Measurements from ENCODE around the gene ANTXR1. TPM values are rescaled to one million over a fixed set of nuclear protein-coding genes. Genes with fewer than 3 reads are reported as not detected.

Gene ANTXR1
- total RNA-seq, 1 experiment from 2014 or later = 37.3 TPM

DNA sequence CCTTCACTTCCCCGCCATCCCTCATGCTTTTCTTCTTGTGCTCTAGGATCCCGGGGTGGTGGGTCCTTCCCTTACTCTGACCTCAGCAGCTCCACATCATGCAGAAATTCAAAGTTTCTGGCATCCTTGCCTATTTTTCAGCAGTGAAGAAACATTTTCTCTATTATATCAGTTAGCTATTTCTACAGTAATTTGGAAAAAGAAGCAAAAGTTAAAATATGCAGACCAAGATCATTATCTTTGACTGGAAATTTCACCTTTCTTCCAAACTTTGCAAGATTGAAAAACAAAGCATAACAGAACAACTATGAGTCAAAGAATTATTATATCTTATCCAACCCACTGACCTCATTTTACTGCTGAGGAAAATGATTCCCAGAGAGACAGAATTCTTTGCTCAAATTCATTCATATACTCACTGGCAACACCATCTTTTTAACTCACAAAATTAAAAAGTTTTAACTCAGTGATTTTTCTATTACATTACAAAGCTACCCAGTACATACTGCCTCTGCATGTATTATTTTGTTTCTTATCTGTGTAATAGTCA, 40.5 kb downstream of the ANTXR1 start:
- H3K4me1 Mint-ChIP-seq = no peaks in the 10 kb centered on the region
- Histone ChIP-seq H2AFZ (ENCODE audit: low read length) (no peak overlapping the region), H3K4ac (ENCODE audit: low read depth, low read length) (no peak overlapping the region), H3K9ac (ENCODE audit: extremely low read depth, insufficient read length, low read length) (no peak overlapping the region), H3K27me3 (ENCODE audit: insufficient read depth, low read length) (no peaks in the 10 kb centered on the region), H3K23ac (ENCODE audit: insufficient read length, low read depth, low read length) (no peak overlapping the region), H3K79me2 (ENCODE audit: insufficient read depth, low read length) (no peaks in the 10 kb centered on the region; the same call in 1 of the 2 replicates), H2BK5ac (ENCODE audit: insufficient read length, low read length) (no peak overlapping the region), H2BK120ac (ENCODE audit: low read depth, low read length, poor library complexity, severe bottlenecking) (no peak overlapping the region), H3K9me3 (ENCODE audit: control insufficient read depth, low read depth, low read length) (no peaks in the 10 kb centered on the region), H2AK5ac (ENCODE audit: insufficient read length, low read length) (no peak overlapping the region), H3K4me1 (ENCODE audit: insufficient read depth, low read length) (no peaks in the 10 kb centered on the region; the same call in 1 of the 2 replicates), H2BK12ac (ENCODE audit: insufficient read length, low read depth, low read length) (no peak overlapping the region), H3K23me2 (ENCODE audit: insufficient read length, low read depth, low read length, poor library complexity, severe bottlenecking) (no peaks in the 10 kb centered on the region), H3K4me2 (ENCODE audit: insufficient read depth, insufficient read length, low read length) (no peak overlapping the region), H3K79me1 (ENCODE audit: insufficient read depth, low read depth, low read length, poor library complexity, severe bottlenecking) (no peaks in the 10 kb centered on the region), H4K91ac (ENCODE audit: insufficient read length, low read depth, low read length) (no peak overlapping the region), H3K18ac (ENCODE audit: insufficient read length, low read depth, low read length) (no peak overlapping the region), H3T11ph (ENCODE audit: low read length) (no peak overlapping the region), H3K27ac (ENCODE audit: insufficient read length, low read depth, low read length) (no peak overlapping the region), H2BK20ac (ENCODE audit: low read depth, low read length, poor library complexity, severe bottlenecking) (no peak overlapping the region), H2BK15ac (ENCODE audit: low read depth, low read length) (no peak overlapping the region), H4K5ac (ENCODE audit: insufficient read length, low read depth, low read length) (no peak overlapping the region), H4K20me1 (ENCODE audit: control insufficient read depth, insufficient read depth, insufficient read length) (no peaks in the 10 kb centered on the region), H4K8ac (replicated peaks; ENCODE audit: insufficient read length, low read depth, low read length) (no peak overlapping the region), H3K56ac (ENCODE audit: insufficient read length, low read depth, low read length) (no peak overlapping the region), H3K14ac (ENCODE audit: insufficient read depth, low read length) (no peak overlapping the region)
- TF ChIP-seq, protein P1, sequence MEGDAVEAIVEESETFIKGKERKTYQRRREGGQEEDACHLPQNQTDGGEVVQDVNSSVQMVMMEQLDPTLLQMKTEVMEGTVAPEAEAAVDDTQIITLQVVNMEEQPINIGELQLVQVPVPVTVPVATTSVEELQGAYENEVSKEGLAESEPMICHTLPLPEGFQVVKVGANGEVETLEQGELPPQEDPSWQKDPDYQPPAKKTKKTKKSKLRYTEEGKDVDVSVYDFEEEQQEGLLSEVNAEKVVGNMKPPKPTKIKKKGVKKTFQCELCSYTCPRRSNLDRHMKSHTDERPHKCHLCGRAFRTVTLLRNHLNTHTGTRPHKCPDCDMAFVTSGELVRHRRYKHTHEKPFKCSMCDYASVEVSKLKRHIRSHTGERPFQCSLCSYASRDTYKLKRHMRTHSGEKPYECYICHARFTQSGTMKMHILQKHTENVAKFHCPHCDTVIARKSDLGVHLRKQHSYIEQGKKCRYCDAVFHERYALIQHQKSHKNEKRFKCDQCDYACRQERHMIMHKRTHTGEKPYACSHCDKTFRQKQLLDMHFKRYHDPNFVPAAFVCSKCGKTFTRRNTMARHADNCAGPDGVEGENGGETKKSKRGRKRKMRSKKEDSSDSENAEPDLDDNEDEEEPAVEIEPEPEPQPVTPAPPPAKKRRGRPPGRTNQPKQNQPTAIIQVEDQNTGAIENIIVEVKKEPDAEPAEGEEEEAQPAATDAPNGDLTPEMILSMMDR (conservative IDR thresholded peaks at IDR 0.05) = no peak
- H3K27me3 Mint-ChIP-seq (ENCODE audit: low read depth) = no peaks in the 10 kb centered on the region
- no CpG with 5 or more reads among the region's 2 CpGs for WGBS (ENCODE audit: extremely low coverage, insufficient read length, low lambda C conversion rate)
- DNase-seq = no peak
- H3K9me3 Mint-ChIP-seq = no peaks in the 10 kb centered on the region; a peak in 2 of 5 replicates
- peaks cover 0 to 6% (median 3%) of the 10 kb centered on the region in 3 experiments; a peak in 4 of 7 replicates for H3K36me3 Mint-ChIP-seq (ENCODE audit: insufficient read depth in 1 of 3, low read depth in 3 of 3)
- H3K4me3 Mint-ChIP-seq = no peak overlapping the region
- no peak overlapping the region for H3K27ac Mint-ChIP-seq
